ENCODE results near the gene TSFM.
"Not testable (repeated sequence)": the region's sequence is repeated elsewhere in the genome, so short reads cannot be mapped to it uniquely, and the experiment has no call there.

DNA sequence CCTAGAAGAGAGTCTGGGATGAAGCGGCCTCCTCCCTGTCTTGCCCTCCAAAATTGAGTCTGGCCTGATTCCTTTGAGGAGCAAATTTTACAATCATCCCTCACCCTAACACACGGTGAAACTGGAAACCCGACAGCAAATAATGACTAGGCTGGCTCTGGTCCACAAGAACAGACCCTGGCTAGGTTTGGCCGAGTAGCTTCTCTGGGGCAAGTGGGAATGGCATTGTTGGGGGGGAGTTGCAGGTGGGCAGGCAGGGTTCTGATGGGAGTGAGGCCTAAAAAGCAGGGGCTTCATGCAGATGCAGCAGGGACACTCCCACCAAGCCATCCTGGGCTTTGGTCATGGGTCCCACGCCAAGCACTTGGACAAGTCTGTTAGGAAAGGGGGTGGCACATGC is 38.4 kb downstream of the TSFM start:
- TF ChIP-seq, protein P1, sequence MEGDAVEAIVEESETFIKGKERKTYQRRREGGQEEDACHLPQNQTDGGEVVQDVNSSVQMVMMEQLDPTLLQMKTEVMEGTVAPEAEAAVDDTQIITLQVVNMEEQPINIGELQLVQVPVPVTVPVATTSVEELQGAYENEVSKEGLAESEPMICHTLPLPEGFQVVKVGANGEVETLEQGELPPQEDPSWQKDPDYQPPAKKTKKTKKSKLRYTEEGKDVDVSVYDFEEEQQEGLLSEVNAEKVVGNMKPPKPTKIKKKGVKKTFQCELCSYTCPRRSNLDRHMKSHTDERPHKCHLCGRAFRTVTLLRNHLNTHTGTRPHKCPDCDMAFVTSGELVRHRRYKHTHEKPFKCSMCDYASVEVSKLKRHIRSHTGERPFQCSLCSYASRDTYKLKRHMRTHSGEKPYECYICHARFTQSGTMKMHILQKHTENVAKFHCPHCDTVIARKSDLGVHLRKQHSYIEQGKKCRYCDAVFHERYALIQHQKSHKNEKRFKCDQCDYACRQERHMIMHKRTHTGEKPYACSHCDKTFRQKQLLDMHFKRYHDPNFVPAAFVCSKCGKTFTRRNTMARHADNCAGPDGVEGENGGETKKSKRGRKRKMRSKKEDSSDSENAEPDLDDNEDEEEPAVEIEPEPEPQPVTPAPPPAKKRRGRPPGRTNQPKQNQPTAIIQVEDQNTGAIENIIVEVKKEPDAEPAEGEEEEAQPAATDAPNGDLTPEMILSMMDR (IDR thresholded peaks at IDR 0.05) = not testable (repeated sequence)
- TF ChIP-seq POLR2AphosphoS5 (IDR thresholded peaks at IDR 0.05; ENCODE audit: insufficient read depth in 1 of 2, low read depth in 1 of 2); POLR2A (IDR thresholded peaks at IDR 0.05): not testable (repeated sequence)

Data from vagina (tissue), 2 donors.